ENCODE data around the gene RAB5IF. TPM values are rescaled to one million over a fixed set of nuclear protein-coding genes. Genes with fewer than 3 reads are reported as not detected.

The RAB5IF gene
- total and polyA plus RNA-seq, 9 of the 15 experiments (the other 6 are each of a cell fraction or from before 2014, with no cell fraction given): 26.5 to 198 (median 134) TPM

GRCh38 chr20:36606158-36607066, 833 bp downstream of the RAB5IF start:
- DNase-seq (ENCODE audit: extremely low read depth in 1 of 4, low spot score in 3 of 4) (peak in 2 of 4 experiments; percentile 27 to 68), ATAC-seq (no peak), FAIRE-seq (peak; percentile 82)
- Histone ChIP-seq H3K9me3 (replicated peaks; ENCODE audit: control insufficient read depth, insufficient read depth, low read depth, low read length) (no peaks in the 10 kb centered on the region), H3K27me3 (ENCODE audit: control insufficient read depth in 2 of 2, insufficient read depth in 2 of 2, low read length in 2 of 2) (no peaks in the 10 kb centered on the region), H3K27ac (ENCODE audit: extremely low read depth, low read depth, low read length) (peak overlapping the region; percentile 89), H4K20me1 (replicated peaks; ENCODE audit: control insufficient read depth, insufficient read depth, low read length) (peaks cover 7% of the 10 kb centered on the region; the same call in 1 of the 2 replicates), H3K36me3 (ENCODE audit: control insufficient read depth, insufficient read depth, low read length) (peaks cover 37% of the 10 kb centered on the region), H3K79me2 (ENCODE audit: control insufficient read depth, insufficient read depth, low read length) (peaks cover 31% of the 10 kb centered on the region), H3K4me2 (ENCODE audit: insufficient read depth, low read length) (peak overlapping the region; percentile 94), H3K4me1 (replicated peaks in 1 of 2; ENCODE audit: control insufficient read depth in 2 of 2, insufficient read depth in 2 of 2, low read length in 2 of 2) (peaks cover 8 to 12% of the 10 kb centered on the region in 2 experiments), H2AFZ (ENCODE audit: low read depth, low read length) (peak overlapping the region; percentile 90; the same call in 1 of the 2 replicates), H3K9ac (ENCODE audit: insufficient read depth in 1 of 2, low read depth in 2 of 2, low read length in 2 of 2) (peak overlapping the region; percentile 94 to 97), H3K4me3 (peak overlapping the region; percentile 98), H3K9me1 (ENCODE audit: control insufficient read depth, insufficient read depth, low read length) (no peaks in the 10 kb centered on the region)
- CTCF ChIA-PET (ENCODE audit: low intra/inter-chr PET ratio): interaction anchor here (0.7 to 1.0 kb wide), 2 partner anchors 50 to 123 kb away, joined by 3 to 4 read pairs; no protein-coding TSS in a partner anchor
- in situ Hi-C loops (cut with MboI) (no loop called here), intact Hi-C loops (cut with micrococcal nuclease) (no loop called here)
- BruUV-seq (replicated peaks): TSS peak; percentile 57
- POLR2A ChIA-PET: interaction anchor here (0.5 to 3.2 kb wide), 14 partner anchors 10 to 852 kb away, joined by 3 to 18 read pairs (median 4); partner anchors contain the start of gene DSN1
- under 1% methylated on average over 31 of the region's 31 CpGs for WGBS (ENCODE audit: insufficient coverage, low coverage, missing lambda C conversion rate)
- peak; percentile 61; the same call in 1 of the 2 replicates for TF ChIP-seq ESRRA (IDR thresholded peaks at IDR 0.05; ENCODE audit: borderline replicate concordance, low read depth)
- TF ChIP-seq EGR1 (conservative IDR thresholded peaks at IDR 0.05): peak; percentile 48
- TF ChIP-seq PCBP2 (IDR thresholded peaks at IDR 0.05; ENCODE audit: low read depth, low read length, poor library complexity, severe bottlenecking): no peak
- TF ChIP-seq ELF4 (CRISPR knock-in tag; IDR thresholded peaks at IDR 0.05): no peak
- TF ChIP-seq CHD2 (IDR thresholded peaks at IDR 0.05; ENCODE audit: low read depth, low read length): no peak
- TF ChIP-seq ZMIZ1 (IDR thresholded peaks at IDR 0.05; ENCODE audit: low read depth in 2 of 2, low read length in 2 of 2): no peak
- peak; percentile 21 for TF ChIP-seq TAF1 (IDR thresholded peaks at IDR 0.05; ENCODE audit: control insufficient read depth, extremely low read depth, insufficient read depth, low read length, severe bottlenecking)
- peak; percentile 56; the same call in 1 of the 2 replicates for TF ChIP-seq MAFF (IDR thresholded peaks at IDR 0.05; ENCODE audit: low read length)
- TF ChIP-seq MAFG (tag; conservative IDR thresholded peaks at IDR 0.05): peak; percentile 73
- no peak for TF ChIP-seq ZBTB17 (CRISPR knock-in tag; IDR thresholded peaks at IDR 0.05)
- TF ChIP-seq CBFA2T3 (IDR thresholded peaks at IDR 0.05): 0 out of 2 replicates have a peak, but pooled peaks have one; percentile 13
- TF ChIP-seq ARNT (IDR thresholded peaks at IDR 0.05): no peak
- TF ChIP-seq NR2C2 (CRISPR knock-in tag; IDR thresholded peaks at IDR 0.05): no peak
- TF ChIP-seq NR2C2 (tag; IDR thresholded peaks at IDR 0.05): 0 out of 2 replicates have a peak, but pooled peaks have one; percentile 0
- TF ChIP-seq GATAD2A (IDR thresholded peaks at IDR 0.05): no peak
- peak; percentile 82 for TF ChIP-seq C11orf30 (IDR thresholded peaks at IDR 0.05; ENCODE audit: low read depth)
- no peak for TF ChIP-seq PHB2 (IDR thresholded peaks at IDR 0.05; ENCODE audit: low read depth)
- TF ChIP-seq ZC3H11A (IDR thresholded peaks at IDR 0.05; ENCODE audit: low read depth, low read length): no peak
- TF ChIP-seq PHB (CRISPR knock-in tag; IDR thresholded peaks at IDR 0.05): no peak
- TF ChIP-seq CHD1 (IDR thresholded peaks at IDR 0.05; ENCODE audit: low read length): peak; percentile 61
- 0 out of 2 replicates have a peak, but pooled peaks have one; percentile 16 for TF ChIP-seq EP400 (IDR thresholded peaks at IDR 0.05)

All from K562 (cell line).